ENCODE measurements around the gene MUC22. TPM values are rescaled to one million over a fixed set of nuclear protein-coding genes. Genes with fewer than 3 reads are reported as not detected.
"Not testable (repeated sequence)": the region's sequence is repeated elsewhere in the genome, so short reads cannot be mapped to it uniquely, and the experiment has no call there.

MUC22 gene
- polyA plus RNA-seq, result not detected
- long read RNA-seq, donor 1, result 0 reads
- long read RNA-seq, donor 2, result 0 reads
- long read RNA-seq, donor 3, result 0 reads
- long read RNA-seq, donor 4, result 0 reads
- long read RNA-seq, donor 5, result 0 reads
- long read RNA-seq, donor 6, result 0 reads
- long read RNA-seq, donor 7, result 0 reads
- long read RNA-seq, donor 8, result 0 reads
- long read RNA-seq, donor 9, result 0 reads
- long read RNA-seq, donor 10, result 0 reads
- long read RNA-seq, donor 11, result 0 reads

DNA sequence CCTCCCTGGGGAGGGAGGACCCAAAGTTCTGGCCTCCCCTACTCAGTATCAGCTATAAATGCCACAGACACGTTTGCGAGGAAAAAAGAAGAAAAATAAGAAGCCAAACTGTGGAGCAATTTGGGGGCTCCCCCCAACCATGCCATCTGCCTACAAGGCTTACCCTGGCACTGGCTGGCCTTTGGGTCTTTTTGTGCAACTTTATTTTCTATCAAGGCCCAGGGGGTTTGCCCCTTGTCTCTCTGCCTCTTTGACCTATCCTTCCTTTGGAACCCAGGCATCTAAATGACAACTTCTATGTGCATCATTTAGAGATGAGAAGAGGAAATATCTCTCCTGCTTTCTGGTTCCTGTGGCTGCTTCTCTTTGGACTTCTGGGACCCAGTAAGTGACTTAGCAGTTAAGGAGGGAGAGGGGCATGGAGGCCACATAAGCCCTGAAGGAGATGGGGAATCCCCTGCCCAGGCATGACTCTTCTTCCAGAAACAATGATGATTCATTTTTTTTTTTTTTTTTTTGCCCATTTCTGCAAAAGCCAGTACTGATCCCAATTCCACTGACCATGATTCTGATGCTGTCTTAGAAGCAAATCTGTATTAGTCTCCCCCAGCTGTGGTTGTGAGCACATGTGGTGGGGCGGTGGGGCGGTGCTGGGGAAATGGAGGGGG, at the start of gene MUC22:
Gene MUC22, plus strand, starts transcription at position 82 of the 668 bp plus-strand sequence. Its CDS starts 233 bp downstream, at position 315.
- WGBS (ENCODE audit: insufficient coverage, low lambda C conversion rate), result no CpG with 5 or more reads among the region's 4 CpGs
- DNase-seq, result no peak
- Histone ChIP-seq H3K27ac (ENCODE audit: low read length) (no peak within 1 kb of the TSS), H3K27me3 (ENCODE audit: control insufficient read depth, insufficient read depth, low read length) (peaks cover 28% of the 10 kb centered on the region), H3K4me3 (ENCODE audit: low read length) (no peak within 1 kb of the TSS), H3K9me3 (ENCODE audit: control insufficient read depth, low read depth, low read length) (no peaks in the 10 kb centered on the region), H3K4me1 (ENCODE audit: control insufficient read depth, insufficient read depth, low read length) (no peaks in the 10 kb centered on the region), H3K36me3 (ENCODE audit: control insufficient read depth, insufficient read depth, low read length) (no peaks in the 10 kb centered on the region)

DNA sequence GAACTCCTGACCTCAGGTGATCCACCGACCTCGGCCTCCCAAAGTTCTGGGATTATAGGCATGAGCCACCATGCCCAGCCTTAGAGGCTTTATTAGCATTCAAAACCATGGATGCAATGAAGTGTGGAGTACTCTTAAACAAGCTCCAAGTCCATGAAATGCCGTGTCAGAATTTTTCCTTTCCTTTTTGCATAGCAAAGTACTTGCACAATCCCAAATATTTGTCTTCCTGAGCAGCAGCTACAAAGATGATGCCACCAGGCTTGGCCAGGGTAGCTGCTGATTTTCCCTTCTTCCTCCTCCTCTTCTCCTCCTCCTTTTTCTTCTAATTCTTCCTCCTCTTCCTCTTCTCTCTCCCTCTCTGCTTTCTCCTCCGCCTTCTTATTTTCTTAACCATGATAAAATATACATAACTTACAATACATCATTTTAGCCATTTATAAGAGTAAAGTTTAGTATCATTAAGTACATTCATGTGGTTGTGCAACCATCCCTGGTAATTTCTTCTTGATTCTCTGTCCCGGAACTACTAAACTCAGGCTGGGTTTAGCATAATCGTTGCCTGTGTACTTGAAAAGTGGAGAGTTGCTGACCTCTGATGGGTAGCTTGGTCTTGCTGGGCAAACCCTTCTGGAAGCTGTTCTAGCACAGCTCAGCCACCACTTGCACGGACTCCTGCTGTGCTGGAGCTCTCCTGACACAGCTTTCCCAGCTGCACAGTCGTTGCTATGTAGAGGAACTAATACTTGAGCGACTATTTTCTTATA, 49.2 kb upstream of the MUC22 start:
- WGBS (ENCODE audit: insufficient coverage, low lambda C conversion rate), result 89% methylated on average over 1 of the region's 9 CpGs
- H3K4me1 ChIP-seq (ENCODE audit: control insufficient read depth, insufficient read depth, low read length), result peaks cover 4% of the 10 kb centered on the region
- no peaks in the 10 kb centered on the region for H3K9me3 ChIP-seq (ENCODE audit: control insufficient read depth, low read depth, low read length)
- peaks cover 31% of the 10 kb centered on the region for H3K27me3 ChIP-seq (ENCODE audit: control insufficient read depth, insufficient read depth, low read length)
- no peak for DNase-seq
- no peak overlapping the region for H3K27ac ChIP-seq (ENCODE audit: low read length)
- no peak overlapping the region for H3K4me3 ChIP-seq (ENCODE audit: low read length)
- no peaks in the 10 kb centered on the region for H3K36me3 ChIP-seq (ENCODE audit: control insufficient read depth, insufficient read depth, low read length)

DNA sequence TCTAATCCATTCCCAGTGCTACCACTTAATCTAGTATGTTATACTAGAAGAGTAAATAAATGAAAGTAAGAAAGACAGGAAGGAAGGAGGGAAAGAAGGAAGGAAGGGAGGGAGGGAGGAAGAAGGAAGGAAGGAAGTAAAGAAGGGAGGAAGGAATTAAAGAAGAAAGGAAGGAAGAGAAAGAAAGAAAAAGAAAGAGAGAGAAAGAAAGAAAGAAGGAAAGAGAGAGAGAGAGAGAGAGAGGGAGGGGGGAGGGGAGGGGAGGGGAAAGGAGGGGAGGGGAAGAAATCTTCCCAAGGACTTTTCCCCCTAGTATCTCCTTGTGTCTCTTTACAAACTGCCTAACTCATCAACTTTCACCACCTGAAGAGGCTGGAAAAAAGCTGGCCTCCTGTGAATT, 47.6 kb upstream of the MUC22 start:
- H3K27me3 ChIP-seq (ENCODE audit: control insufficient read depth, insufficient read depth, low read length), result peaks cover 25% of the 10 kb centered on the region
- no peak overlapping the region for H3K27ac ChIP-seq (ENCODE audit: low read length)
- H3K9me3 ChIP-seq (ENCODE audit: control insufficient read depth, low read depth, low read length), result no peaks in the 10 kb centered on the region
- H3K36me3 ChIP-seq (ENCODE audit: control insufficient read depth, insufficient read depth, low read length), result no peaks in the 10 kb centered on the region
- DNase-seq, result no peak
- H3K4me3 ChIP-seq (ENCODE audit: low read length), result no peak overlapping the region
- no peaks in the 10 kb centered on the region for H3K4me1 ChIP-seq (ENCODE audit: control insufficient read depth, insufficient read depth, low read length)

DNA sequence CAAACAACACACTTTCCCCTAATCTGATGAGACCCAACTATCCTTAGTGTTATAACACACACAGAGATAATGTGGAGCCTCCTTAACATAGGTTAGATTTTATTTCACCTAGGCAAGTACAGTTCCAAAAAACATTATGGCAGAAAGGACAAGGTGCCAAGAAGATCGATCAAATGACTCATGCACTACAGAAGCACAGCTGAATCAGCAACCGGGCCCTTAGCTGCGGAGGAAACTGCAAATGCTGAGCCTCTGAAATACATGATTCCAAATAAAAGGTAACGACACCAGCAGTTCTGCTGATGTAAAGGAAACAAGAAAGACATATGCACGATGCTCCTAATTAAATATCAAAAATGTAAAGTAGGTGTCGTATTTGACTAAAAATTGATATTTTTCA, 46.6 kb upstream of the MUC22 start:
- Histone ChIP-seq H3K4me1 (ENCODE audit: control insufficient read depth, insufficient read depth, low read length) (no peaks in the 10 kb centered on the region), H3K36me3 (ENCODE audit: control insufficient read depth, insufficient read depth, low read length) (no peaks in the 10 kb centered on the region), H3K27me3 (ENCODE audit: control insufficient read depth, insufficient read depth, low read length) (peaks cover 22% of the 10 kb centered on the region), H3K9me3 (ENCODE audit: control insufficient read depth, low read depth, low read length) (no peaks in the 10 kb centered on the region), H3K4me3 (ENCODE audit: low read length) (no peak overlapping the region), H3K27ac (ENCODE audit: low read length) (no peak overlapping the region)
- no CpG with 5 or more reads among the region's 6 CpGs for WGBS (ENCODE audit: insufficient coverage, low lambda C conversion rate)
- no peak for DNase-seq

DNA sequence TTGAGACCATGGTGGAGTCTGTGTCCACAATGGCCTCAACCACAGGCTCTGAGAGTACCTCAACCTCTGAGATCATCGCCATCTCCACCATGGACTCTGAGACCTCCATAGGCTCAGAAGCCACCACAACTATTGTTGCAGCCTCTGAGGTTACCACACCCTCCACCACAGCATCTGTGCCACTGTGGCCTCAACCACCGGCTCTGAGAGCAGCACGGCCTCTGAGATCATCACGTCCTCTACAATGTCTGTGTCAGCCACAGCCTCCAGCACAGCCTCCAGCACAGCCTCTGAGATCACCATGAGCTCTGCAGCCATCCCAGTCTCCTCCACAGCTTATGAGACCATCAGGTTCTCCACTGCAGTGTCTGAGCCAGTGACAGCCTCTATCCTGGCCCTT, 46.2 kb upstream of the MUC22 start:
- DNase-seq, result no peak
- WGBS (ENCODE audit: insufficient coverage, low lambda C conversion rate), result no CpG with 5 or more reads among the region's 4 CpGs
- Histone ChIP-seq H3K36me3 (ENCODE audit: control insufficient read depth, insufficient read depth, low read length) (no peaks in the 10 kb centered on the region), H3K4me3 (ENCODE audit: low read length) (no peak overlapping the region), H3K27ac (ENCODE audit: low read length) (no peak overlapping the region), H3K4me1 (ENCODE audit: control insufficient read depth, insufficient read depth, low read length) (no peaks in the 10 kb centered on the region), H3K9me3 (ENCODE audit: control insufficient read depth, low read depth, low read length) (no peaks in the 10 kb centered on the region), H3K27me3 (ENCODE audit: control insufficient read depth, insufficient read depth, low read length) (peaks cover 22% of the 10 kb centered on the region)

DNA sequence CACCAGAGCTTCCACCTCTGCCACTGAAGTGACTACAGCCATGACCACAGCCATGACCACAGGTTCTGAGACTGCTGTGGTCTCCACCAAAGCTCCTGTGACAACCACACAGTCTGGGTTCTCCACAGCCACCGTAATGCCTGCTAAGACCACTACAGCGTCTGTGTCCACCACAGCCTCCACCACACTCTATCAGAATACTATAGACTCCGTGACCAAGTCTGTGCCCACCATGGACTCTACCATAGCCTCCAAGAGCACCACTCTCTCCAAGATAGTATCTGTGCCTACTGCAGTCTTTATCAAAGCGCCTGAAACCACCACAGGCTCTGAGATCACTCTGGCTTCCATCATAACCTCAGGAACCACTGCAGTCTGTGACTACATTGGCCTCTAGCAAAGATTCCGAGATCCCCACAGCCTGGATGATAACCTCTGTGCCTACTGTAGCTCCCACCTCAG, 45.1 kb upstream of the MUC22 start:
- Histone ChIP-seq H3K4me3 (ENCODE audit: low read length) (no peak overlapping the region), H3K9me3 (ENCODE audit: control insufficient read depth, low read depth, low read length) (no peaks in the 10 kb centered on the region), H3K27me3 (ENCODE audit: control insufficient read depth, insufficient read depth, low read length) (peaks cover 16% of the 10 kb centered on the region), H3K4me1 (ENCODE audit: control insufficient read depth, insufficient read depth, low read length) (no peaks in the 10 kb centered on the region), H3K36me3 (ENCODE audit: control insufficient read depth, insufficient read depth, low read length) (no peaks in the 10 kb centered on the region), H3K27ac (ENCODE audit: low read length) (no peak overlapping the region)
- no CpG with 5 or more reads among the region's 5 CpGs for WGBS (ENCODE audit: insufficient coverage, low lambda C conversion rate)
- DNase-seq, result no peak

DNA sequence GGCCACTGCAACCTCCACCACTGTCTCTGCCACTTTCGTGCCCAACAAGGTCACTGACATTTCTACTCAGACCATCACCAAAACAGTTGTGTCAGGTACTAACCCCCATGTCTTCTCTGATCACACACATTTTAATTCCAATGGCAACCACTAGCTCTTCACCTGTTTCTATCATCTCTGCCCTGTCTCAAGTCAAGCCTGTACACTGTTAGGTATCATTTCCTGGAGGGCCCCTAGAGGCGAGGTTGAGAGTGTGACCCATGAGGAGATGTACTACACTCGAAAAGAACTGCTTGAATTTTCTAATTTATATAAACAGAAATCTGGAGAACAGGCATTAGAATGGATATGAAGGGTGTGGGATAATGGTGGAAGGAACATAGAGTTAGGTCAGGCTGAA, 44.1 kb upstream of the MUC22 start:
- DNase-seq, result no peak
- Histone ChIP-seq H3K27ac (ENCODE audit: low read length) (no peak overlapping the region), H3K4me1 (ENCODE audit: control insufficient read depth, insufficient read depth, low read length) (no peaks in the 10 kb centered on the region), H3K36me3 (ENCODE audit: control insufficient read depth, insufficient read depth, low read length) (no peaks in the 10 kb centered on the region), H3K27me3 (ENCODE audit: control insufficient read depth, insufficient read depth, low read length) (peaks cover 16% of the 10 kb centered on the region), H3K4me3 (ENCODE audit: low read length) (no peak overlapping the region), H3K9me3 (ENCODE audit: control insufficient read depth, low read depth, low read length) (no peaks in the 10 kb centered on the region)
- WGBS (ENCODE audit: insufficient coverage, low lambda C conversion rate), result no CpG with 5 or more reads among the region's 3 CpGs

DNA sequence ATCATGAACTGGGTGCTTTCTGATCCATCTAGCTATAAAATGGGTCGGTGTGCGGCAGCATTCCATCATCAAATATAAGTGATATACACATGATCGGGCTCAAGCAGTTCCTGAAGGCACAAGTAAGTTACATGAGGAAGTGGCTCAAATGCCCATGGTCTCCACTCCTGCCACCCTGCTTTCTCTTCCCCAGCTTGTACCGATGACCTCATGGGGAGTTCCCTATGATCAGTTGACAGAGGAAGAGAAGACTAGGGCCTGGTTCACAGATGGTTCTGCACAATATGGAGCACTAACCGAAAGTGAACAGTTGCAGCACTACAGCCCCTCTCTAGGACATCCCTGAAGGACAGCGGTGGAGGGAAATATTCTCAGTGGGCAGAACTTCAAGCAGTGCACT, 41.1 kb upstream of the MUC22 start:
- H3K4me1 ChIP-seq (ENCODE audit: control insufficient read depth, insufficient read depth, low read length); H3K27me3 ChIP-seq (ENCODE audit: control insufficient read depth, insufficient read depth, low read length); DNase-seq; H3K4me3 ChIP-seq (ENCODE audit: low read length); H3K9me3 ChIP-seq (ENCODE audit: control insufficient read depth, low read depth, low read length); H3K36me3 ChIP-seq (ENCODE audit: control insufficient read depth, insufficient read depth, low read length); H3K27ac ChIP-seq (ENCODE audit: low read length): not testable (repeated sequence)
- no CpG with 5 or more reads among the region's 6 CpGs for WGBS (ENCODE audit: insufficient coverage, low lambda C conversion rate)

DNA sequence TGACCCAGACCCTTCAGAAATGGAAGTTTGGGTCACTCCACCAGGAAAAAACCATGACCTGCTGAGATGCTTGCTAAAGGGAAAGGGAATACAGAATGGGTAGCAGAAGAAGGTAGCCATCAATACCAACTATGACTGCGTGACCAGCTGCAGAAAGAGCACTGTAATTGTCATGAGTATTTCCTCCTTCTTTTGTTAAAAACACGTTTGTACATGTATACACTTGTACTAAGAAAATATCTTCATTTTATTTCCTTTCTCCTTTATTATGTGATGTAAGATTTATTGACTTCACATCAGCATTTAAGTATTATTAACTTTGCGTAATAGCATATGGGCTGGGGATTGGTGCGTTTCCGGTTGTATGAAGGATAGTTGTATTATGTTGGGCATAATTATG, 39.3 kb upstream of the MUC22 start:
- H3K27me3 ChIP-seq (ENCODE audit: control insufficient read depth, insufficient read depth, low read length), result peaks cover 1% of the 10 kb centered on the region
- no peak overlapping the region for H3K4me3 ChIP-seq (ENCODE audit: low read length)
- H3K36me3 ChIP-seq (ENCODE audit: control insufficient read depth, insufficient read depth, low read length), result no peaks in the 10 kb centered on the region
- 57% methylated on average over 1 of the region's 5 CpGs for WGBS (ENCODE audit: insufficient coverage, low lambda C conversion rate)
- DNase-seq, result no peak
- H3K4me1 ChIP-seq (ENCODE audit: control insufficient read depth, insufficient read depth, low read length), result no peaks in the 10 kb centered on the region
- no peak overlapping the region for H3K27ac ChIP-seq (ENCODE audit: low read length)
- no peaks in the 10 kb centered on the region for H3K9me3 ChIP-seq (ENCODE audit: control insufficient read depth, low read depth, low read length)

DNA sequence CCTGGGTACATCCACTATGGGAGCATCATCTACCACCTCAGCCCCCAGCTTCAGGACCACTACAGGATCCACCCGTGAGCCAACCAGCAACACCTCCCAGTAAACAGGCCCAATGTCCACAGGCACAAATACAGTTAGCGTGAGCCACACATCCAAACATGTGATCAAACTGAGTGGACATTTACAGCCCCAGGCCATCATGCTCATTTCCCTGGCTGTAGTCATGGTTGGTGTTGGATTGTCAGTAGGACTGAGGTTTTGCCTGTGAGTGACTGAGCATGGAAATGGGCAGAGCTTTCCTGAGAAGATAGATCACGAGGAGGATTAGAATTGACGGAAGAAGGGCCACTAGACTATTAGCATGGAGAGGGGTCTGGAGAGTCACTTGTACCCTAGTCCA, 37.5 kb upstream of the MUC22 start:
- H3K27ac ChIP-seq (ENCODE audit: low read length), result no peak overlapping the region
- H3K4me1 ChIP-seq (ENCODE audit: control insufficient read depth, insufficient read depth, low read length), result no peaks in the 10 kb centered on the region
- H3K9me3 ChIP-seq (ENCODE audit: control insufficient read depth, low read depth, low read length), result no peaks in the 10 kb centered on the region
- no peaks in the 10 kb centered on the region for H3K36me3 ChIP-seq (ENCODE audit: control insufficient read depth, insufficient read depth, low read length)
- WGBS (ENCODE audit: insufficient coverage, low lambda C conversion rate), result no CpG with 5 or more reads among the region's 4 CpGs
- peaks cover under 1% of the 10 kb centered on the region for H3K27me3 ChIP-seq (ENCODE audit: control insufficient read depth, insufficient read depth, low read length)
- H3K4me3 ChIP-seq (ENCODE audit: low read length), result no peak overlapping the region
- no peak for DNase-seq

All from large intestine (tissue), 12 donors.